GM12874 (cell line): ENCODE data around the gene BCAS1.

Experiments
- TF ChIP-seq, protein P1 (sequence below): IDR thresholded peaks from 2 replicates; pipeline ENCODE4 v1.5.1; 2011; ENCODE audit warnings: low read depth, mild to moderate bottlenecking, control low read depth, low read length, moderate library complexity; ENCODE audit not compliant: insufficient read depth

The BCAS1 gene

DNA sequence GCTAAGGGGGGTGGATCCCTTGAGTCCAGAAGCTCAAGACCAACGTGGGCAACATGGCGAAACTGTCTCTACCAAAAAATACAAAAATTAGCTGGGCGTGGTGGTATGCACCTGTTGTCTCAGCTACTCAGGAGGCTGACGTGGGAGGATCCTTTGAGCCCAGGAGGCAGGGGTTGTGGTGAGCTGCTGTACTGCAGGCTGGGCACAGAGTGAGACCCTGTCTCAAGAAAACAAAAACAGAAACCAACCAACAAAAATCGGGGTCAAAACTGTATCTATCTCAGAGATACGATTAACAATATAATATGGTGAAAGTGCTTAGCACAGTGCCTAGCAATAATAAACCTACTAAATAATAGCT, 20.7 kb upstream of the BCAS1 start:
- TF ChIP-seq, protein P1, sequence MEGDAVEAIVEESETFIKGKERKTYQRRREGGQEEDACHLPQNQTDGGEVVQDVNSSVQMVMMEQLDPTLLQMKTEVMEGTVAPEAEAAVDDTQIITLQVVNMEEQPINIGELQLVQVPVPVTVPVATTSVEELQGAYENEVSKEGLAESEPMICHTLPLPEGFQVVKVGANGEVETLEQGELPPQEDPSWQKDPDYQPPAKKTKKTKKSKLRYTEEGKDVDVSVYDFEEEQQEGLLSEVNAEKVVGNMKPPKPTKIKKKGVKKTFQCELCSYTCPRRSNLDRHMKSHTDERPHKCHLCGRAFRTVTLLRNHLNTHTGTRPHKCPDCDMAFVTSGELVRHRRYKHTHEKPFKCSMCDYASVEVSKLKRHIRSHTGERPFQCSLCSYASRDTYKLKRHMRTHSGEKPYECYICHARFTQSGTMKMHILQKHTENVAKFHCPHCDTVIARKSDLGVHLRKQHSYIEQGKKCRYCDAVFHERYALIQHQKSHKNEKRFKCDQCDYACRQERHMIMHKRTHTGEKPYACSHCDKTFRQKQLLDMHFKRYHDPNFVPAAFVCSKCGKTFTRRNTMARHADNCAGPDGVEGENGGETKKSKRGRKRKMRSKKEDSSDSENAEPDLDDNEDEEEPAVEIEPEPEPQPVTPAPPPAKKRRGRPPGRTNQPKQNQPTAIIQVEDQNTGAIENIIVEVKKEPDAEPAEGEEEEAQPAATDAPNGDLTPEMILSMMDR: no peak

DNA sequence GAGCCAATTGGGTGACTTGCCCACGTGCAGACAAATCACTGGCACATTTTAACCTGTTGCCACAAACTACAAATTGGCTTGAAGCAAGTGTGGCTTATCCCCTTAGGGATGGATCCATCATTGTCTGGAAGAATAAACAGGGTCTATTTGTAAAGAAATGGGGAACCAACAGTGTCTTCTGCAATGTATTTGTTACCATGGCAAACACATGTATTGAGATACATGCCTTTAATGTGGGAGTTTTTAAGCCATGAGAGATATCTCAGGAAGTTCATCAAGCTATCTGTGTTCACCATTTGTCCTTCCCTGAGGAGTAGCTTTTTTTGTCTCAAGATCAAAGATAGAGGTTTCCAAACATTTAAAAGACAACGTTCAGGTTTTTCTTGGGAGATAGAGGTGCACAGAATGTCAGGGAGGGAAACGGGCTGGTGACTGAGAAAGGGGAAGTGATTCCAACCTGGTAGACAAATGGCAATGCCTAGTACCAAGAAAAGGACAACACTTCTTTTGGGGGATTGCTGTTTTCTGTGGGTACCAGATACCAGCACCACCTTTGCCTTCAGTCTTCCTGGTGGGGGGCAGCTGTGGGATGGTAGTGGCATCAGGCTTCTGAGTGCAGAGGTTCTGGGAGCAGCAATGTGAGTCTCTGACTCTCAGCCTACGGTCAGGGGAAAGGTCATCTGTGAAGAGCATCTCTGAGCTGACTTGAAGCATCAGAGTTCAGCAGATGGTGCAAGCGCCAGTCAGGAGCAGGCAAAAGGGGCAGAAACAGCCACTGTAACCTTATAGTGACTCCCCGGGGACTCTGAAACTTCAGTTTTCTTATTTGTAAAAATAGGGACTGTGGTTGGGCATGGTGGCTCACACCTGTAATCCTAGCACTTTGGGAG, 20.1 kb upstream of the BCAS1 start:
- TF ChIP-seq, protein P1: no peak

DNA sequence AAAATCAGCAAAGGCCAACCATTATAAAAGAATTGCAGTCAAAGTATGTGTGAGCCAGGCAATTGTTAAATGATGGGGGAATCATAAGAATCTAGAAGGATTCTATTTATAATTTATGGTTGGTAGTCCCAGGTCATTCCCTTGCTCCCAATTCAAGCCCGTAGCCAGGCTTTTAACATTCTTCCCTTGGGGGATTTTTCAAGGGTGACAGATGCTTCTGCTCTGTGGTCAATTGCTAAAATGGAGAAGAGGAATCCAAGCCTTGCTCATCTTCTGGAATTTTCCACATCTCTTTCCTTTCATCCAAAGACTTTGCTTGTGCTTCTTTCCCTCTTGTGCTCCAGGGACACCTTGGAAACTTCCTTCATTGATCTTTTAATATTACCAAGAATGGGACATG, 18.0 kb upstream of the BCAS1 start:
- TF ChIP-seq, protein P1: no peak

DNA sequence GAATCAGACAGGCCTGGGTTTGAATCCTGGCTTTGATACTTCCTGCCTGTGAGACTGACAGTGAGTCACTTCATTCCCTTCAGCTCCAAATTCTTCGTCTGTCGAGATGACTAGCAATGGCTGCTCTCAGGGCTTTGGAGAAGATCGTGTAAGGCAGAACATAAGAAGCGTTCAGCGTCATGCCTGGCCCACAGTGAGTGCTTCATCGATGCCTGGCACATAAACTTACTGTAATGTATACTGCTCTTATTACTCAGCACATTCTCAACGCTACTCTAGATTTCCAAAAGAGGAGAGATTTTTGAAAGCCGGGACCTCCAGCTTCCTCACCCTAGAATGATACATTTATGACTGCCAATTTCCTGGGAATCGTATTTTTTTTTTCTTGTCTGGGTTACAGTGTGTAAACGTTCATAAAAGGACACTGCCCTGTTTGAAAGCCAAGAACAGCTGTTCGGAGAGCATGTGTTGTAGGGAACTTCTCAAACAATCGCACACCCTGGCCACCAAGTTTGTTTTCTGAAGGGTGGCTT, 16.2 kb upstream of the BCAS1 start:
- TF ChIP-seq, protein P1: no peak

DNA sequence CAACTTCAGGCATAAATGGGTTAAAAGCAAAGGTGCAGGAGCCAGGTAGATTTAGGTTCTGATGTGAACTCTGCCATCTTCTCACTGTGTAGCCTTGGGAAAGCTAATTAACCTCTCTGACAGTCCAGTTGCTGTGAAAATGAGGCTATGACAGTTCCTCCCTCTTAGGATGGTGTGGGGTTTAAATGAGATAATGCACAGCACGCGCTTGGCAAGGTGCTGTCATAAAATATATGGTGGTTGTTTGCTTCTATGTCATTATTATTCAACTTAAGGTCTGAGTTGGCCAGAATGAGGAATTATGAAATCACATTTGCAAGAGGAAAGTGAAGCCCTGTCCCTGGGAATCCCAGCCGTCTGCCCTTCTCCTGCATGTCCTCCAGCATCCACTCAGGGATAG, 15.5 kb upstream of the BCAS1 start:
- TF ChIP-seq, protein P1: no peak

DNA sequence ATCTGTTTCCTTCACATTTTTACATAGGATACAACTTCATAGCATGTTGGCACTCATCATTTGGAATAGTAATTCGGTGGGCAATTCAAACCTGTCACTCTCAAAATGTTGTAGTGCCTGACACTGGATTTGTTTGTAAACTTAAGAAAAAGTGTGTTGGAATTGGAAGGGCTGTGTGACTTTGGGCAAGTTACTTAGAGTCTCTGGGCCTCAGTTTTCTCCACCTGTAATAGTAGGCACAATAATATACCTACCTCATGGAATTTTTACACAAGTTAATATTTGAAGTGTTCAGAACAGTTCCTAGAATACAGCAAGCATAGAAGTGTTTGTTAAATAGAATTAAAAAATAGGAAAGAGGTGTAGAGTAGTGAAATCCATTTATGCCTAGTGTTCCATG, 15.0 kb upstream of the BCAS1 start:
- TF ChIP-seq, protein P1: no peak

DNA sequence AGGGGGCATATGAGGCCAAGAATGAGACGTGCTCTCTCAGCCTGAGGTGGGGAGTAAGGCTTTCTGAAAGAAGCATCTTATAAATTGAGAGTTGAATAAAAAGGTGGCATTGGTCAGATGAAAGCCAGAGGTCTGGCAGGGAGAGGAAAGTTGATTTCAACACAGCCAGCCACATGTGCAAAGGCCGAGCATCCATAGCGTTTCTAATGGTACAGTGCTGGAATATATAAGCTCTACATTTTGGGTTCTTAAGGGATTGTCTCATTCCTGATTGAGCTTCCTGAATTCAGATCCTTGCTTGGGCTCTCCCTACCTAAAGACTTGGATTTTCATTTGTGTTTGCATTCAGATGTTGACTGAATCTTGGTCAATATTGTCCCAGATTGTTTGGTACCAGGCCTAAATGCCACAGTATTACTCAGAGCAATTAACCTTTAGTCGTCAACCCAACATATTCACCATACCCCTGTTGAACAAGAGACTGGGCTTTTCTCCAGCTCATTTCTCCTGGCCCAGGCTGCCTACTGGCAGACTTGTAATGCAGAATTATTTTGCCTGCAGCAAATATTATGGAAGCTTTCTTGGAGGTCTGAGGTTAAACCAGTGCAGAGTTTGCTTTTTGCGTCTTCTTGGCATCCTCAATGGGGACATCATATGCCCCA, 14.5 kb upstream of the BCAS1 start:
- TF ChIP-seq, protein P1: no peak
